ENCODE data around the gene ADISSP. TPM values are rescaled to one million over a fixed set of nuclear protein-coding genes. Genes with fewer than 3 reads are reported as not detected.

The ADISSP gene
- total RNA-seq, 1 donor from 2014 or later: 48.4 TPM

DNA sequence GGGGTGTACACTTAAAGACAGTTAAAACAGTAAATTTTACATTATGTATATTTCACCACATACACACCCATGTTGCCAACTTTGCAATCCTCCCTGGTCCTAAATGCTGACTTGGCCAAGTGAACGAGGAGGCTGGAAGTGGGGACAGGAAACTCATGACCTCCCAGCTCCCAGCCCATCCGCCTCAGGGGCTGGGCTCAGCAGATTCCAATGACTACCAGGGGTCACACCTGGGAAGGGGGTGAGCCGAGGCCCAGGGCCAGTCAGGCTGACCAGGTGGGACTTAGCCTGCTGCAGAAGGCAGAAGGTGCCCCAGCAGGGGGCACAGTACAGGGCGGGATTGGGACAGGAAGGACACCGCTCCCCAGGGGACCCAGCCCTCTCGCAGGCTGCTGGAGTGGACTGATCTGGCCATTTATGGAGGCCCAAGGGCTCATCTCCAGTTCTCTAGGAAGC is 57.5 kb downstream of the ADISSP start:
- Histone ChIP-seq H3K36me3 (no peaks in the 10 kb centered on the region), H3K27ac (no peak overlapping the region), H3K4me3 (no peak overlapping the region), H3K27me3 (no peaks in the 10 kb centered on the region), H3K9me3 (no peaks in the 10 kb centered on the region), H3K4me1 (peaks cover 4 to 5% of the 10 kb centered on the region in 2 donors)
- peak in 1 of 2 donors; percentile 64 for DNase-seq (ENCODE audit: low spot score in 2 of 2)
- TF ChIP-seq, protein P1, sequence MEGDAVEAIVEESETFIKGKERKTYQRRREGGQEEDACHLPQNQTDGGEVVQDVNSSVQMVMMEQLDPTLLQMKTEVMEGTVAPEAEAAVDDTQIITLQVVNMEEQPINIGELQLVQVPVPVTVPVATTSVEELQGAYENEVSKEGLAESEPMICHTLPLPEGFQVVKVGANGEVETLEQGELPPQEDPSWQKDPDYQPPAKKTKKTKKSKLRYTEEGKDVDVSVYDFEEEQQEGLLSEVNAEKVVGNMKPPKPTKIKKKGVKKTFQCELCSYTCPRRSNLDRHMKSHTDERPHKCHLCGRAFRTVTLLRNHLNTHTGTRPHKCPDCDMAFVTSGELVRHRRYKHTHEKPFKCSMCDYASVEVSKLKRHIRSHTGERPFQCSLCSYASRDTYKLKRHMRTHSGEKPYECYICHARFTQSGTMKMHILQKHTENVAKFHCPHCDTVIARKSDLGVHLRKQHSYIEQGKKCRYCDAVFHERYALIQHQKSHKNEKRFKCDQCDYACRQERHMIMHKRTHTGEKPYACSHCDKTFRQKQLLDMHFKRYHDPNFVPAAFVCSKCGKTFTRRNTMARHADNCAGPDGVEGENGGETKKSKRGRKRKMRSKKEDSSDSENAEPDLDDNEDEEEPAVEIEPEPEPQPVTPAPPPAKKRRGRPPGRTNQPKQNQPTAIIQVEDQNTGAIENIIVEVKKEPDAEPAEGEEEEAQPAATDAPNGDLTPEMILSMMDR (IDR thresholded peaks at IDR 0.05): no peak
- intact Hi-C loops (cut with DNase I): no loop called here

DNA sequence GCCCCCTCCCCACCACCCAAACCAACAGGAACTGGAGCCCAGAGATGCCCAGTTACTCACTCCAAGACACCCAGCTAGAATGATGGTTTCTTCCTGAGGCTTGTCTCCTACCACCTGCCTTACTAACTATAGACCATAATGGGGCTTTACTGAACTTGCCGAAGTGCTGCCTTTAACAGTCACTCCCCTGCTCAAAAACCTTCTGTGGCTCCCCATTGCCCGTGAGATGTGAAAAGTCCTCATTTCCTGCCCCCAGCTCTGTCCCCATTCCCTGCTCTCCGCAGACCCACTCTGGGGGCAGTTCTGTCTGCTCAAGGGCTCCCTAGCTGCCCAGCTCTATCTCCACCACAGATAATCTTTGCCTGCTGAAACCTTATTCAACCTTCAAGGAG is 60.0 kb downstream of the ADISSP start:
- intact Hi-C loops (cut with DNase I): loop anchor here (1.0 kb wide), 1 partner anchor 20 kb away; no protein-coding TSS in a partner anchor
- H3K27me3 ChIP-seq: no peaks in the 10 kb centered on the region
- H3K27ac ChIP-seq: peak overlapping the region; percentile 43 to 50
- no peak overlapping the region for H3K4me3 ChIP-seq
- no peaks in the 10 kb centered on the region for H3K9me3 ChIP-seq
- TF ChIP-seq, protein P1 (IDR thresholded peaks at IDR 0.05): no peak
- DNase-seq (ENCODE audit: low spot score in 2 of 2): no peak
- H3K36me3 ChIP-seq: no peaks in the 10 kb centered on the region
- H3K4me1 ChIP-seq: peaks cover 4 to 5% of the 10 kb centered on the region in 2 donors

DNA sequence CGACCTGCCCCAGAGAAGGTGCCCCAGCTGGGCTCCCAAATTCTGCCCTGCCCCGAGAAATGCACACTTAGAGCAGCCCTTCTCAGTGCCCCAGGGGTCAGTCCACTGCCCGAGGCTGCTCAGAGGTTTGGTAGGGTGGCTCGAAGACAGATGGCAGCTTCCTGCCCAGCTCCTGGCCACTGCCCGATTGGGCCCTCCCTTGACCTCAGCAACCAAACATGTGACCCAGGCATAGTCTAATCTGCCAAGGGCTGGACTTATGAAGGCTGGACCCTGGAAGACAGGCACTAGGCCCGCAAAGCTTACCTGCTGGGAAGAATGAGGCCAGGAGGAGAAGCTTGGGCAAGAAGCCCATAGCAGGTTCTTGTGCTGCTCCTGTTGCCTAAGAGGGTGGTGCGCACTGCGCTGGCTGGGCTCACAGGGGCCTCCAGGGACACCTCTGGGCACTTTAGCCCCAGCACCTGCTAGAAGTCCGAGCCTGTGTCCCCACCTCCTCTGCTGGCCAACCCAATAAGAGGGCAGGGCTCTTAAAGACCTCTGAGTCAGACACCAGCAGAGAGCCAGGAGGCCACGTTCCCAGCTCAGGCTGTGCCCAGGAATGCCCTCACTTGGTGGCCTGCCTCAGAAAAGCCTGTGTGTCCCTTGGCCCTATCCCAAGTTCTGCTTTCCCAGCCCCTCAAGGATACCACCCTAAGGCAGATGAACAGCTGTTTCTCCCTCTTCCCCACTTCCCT is 60.6 kb downstream of the ADISSP start:
- peak overlapping the region; percentile 61 to 69 for H3K27ac ChIP-seq
- no peaks in the 10 kb centered on the region for H3K9me3 ChIP-seq
- no peak overlapping the region for H3K4me3 ChIP-seq
- H3K27me3 ChIP-seq: no peaks in the 10 kb centered on the region
- peaks cover 4 to 5% of the 10 kb centered on the region in 2 donors for H3K4me1 ChIP-seq
- H3K36me3 ChIP-seq: no peaks in the 10 kb centered on the region
- peak; percentile 70 to 86 for DNase-seq (ENCODE audit: low spot score in 2 of 2)
- intact Hi-C loops (cut with DNase I): loop anchor here (1.0 kb wide), 1 partner anchor 20 kb away; no protein-coding TSS in a partner anchor
- TF ChIP-seq, protein P1 (IDR thresholded peaks at IDR 0.05): no peak

DNA sequence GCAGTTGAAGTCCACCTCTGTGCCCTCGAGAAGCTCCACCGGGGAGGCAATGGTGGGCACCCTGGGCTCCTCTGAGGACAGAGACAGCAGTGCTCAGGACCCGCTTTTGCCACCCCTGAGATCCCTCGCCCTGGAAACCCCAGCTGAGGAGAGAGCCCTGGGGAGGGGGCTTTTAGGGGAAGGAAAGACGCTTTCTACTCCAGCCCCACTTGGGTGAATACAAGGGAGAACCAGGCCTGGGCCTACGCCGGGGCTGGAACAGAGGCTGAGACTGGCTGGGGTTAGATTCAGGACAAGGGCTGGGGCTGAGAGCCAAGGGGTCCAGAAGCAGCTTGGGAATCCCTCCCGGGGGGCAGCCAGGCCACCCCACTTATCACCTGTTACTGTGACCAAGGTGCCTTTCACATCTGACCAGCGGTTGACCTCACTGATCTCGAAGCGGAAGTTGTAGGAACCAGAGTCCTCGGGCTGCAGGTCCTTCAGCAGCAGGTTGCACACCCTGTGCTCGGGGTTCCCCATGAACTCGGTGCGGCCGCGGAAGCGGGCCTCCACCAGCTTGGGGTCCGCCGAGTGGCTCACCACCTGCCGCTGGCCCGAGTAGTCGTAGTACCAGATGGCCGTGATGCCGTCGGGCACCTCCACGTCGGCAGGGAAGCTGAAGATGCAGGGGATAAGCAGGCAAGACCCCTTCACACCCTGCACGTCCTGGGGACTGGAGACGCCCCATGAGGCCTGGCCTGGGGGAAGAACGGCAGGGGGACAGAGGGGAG is 61.4 kb downstream of the ADISSP start:
- DNase-seq (ENCODE audit: low spot score in 2 of 2): no peak
- Histone ChIP-seq H3K36me3 (no peaks in the 10 kb centered on the region), H3K9me3 (no peaks in the 10 kb centered on the region), H3K4me3 (no peak overlapping the region), H3K4me1 (peaks cover 4 to 5% of the 10 kb centered on the region in 2 donors), H3K27me3 (no peaks in the 10 kb centered on the region), H3K27ac (peak overlapping the region; percentile 61 to 69)
- intact Hi-C loops (cut with DNase I): no loop called here
- TF ChIP-seq, protein P1 (IDR thresholded peaks at IDR 0.05): no peak

DNA sequence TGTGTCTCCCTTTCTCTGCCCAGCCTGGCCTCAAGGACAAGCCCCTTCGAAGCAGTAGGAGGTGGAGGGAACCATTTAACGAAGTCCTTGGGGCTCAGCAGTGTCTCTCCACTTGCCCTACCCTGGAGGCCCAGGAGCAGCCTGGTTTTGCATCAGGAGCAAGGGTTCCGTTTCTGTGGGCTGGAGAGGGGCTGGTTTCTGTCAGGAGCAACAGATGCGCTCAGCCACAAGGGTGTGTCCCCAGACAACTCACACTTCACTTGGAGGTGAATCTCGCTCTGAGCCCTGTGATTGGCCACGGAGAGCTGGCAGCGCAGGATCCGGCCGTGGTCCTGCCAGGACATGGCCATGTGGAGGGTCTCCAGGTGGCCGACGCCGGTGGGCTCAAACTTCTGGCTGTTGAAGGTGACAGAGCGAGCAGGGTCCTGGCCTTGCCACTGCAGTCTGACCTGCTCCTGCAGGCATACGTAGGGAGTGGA is 62.0 kb downstream of the ADISSP start:
- Histone ChIP-seq H3K36me3 (no peaks in the 10 kb centered on the region), H3K4me3 (no peak overlapping the region), H3K27ac (no peak overlapping the region), H3K9me3 (no peaks in the 10 kb centered on the region), H3K27me3 (no peaks in the 10 kb centered on the region), H3K4me1 (peaks cover 4 to 5% of the 10 kb centered on the region in 2 donors)
- TF ChIP-seq, protein P1 (IDR thresholded peaks at IDR 0.05): no peak
- intact Hi-C loops (cut with DNase I): no loop called here
- no peak for DNase-seq (ENCODE audit: low spot score in 2 of 2)
